T-cell (primary cell): ENCODE results near the gene PDE6A. TPM values are rescaled to one million over a fixed set of nuclear protein-coding genes. Genes with fewer than 3 reads are reported as not detected.

ENCODE experiments used
- ATAC-seq, 4 experiments: fragments of 200-7000 bp in 3 of 4; fragments of 150-1000 bp in 1 of 4; cut with Tn5 transposase; replicated peaks in 1 of 4; 1 replicate in 3 of 4; 2 replicates in 1 of 4; pipeline ENCODE4 v1.10.0; 2021; ENCODE audit warnings: moderate library complexity in 3 of 4, mild to moderate bottlenecking in 2 of 4, moderate number of reproducible peaks in 1 of 4
- CTCF ChIA-PET, 2 donors: fragments of 300-600 bp; sonication (Branson Sonifier 250); formaldehyde crosslinking; loops; one replicate each; lab custom pipeline; 2022; ENCODE audit warnings: antibody characterized with exemption in 2 of 2; lab: Charles Lee
- POLR2A ChIA-PET, 2 donors: fragments of 300-600 bp; sonication (Branson Sonifier 250); formaldehyde crosslinking; loops; one replicate each; lab custom pipeline; 2022; ENCODE audit warnings: antibody characterized with exemption in 2 of 2; lab: Charles Lee
- DNase-seq, 35 experiments: peaks; one replicate each; pipeline versions ENCODE4 v3.0.0 to v3.0.0-alpha.2; 2013 to 2023
- H3K27ac ChIP-seq: one replicate; pipeline ENCODE4 v1.5.1; 2013; ENCODE audit warnings: low read length
- H3K27me3 ChIP-seq, 2 experiments: replicated peaks in 1 of 2; 1 replicate in 1 of 2; 2 replicates in 1 of 2; pipeline versions ENCODE4 v1.6.1 to v1.7.0; 2013; ENCODE audit warnings: low read length in 1 of 2, mixed read lengths in 1 of 2; ENCODE audit not compliant: control insufficient read depth in 2 of 2, insufficient read depth in 2 of 2; ENCODE audit errors: extremely low read depth in 1 of 2
- H3K36me3 ChIP-seq, 2 donors: 1 replicate in 1 of 2; 2 replicates in 1 of 2; pipeline versions ENCODE4 v1.6.1 to v1.7.0; 2013; ENCODE audit warnings: low read length in 1 of 2; ENCODE audit not compliant: control insufficient read depth in 2 of 2, insufficient read depth in 1 of 2; ENCODE audit errors: extremely low read depth in 1 of 2
- H3K4me1 ChIP-seq, 2 experiments: 1 replicate in 1 of 2; 2 replicates in 1 of 2; pipeline versions ENCODE4 v1.6.1 to v1.7.0; 2013; ENCODE audit warnings: low read length in 2 of 2, mixed read lengths in 1 of 2; ENCODE audit not compliant: insufficient read depth in 2 of 2, control insufficient read depth in 1 of 2; ENCODE audit errors: extremely low read depth in 1 of 2
- H3K4me3 ChIP-seq, 2 donors: 1 replicate in 1 of 2; 2 replicates in 1 of 2; pipeline versions ENCODE4 v1.5.1 to v1.7.0; 2013; ENCODE audit warnings: mild to moderate bottlenecking in 2 of 2, low read length in 1 of 2, moderate library complexity in 1 of 2; ENCODE audit not compliant: control insufficient read depth in 1 of 2; ENCODE audit errors: extremely low read depth in 1 of 2
- H3K9me3 ChIP-seq: 2 replicates; pipeline ENCODE4 v1.7.0; 2013
- H3K27ac Mint-ChIP-seq, 2 donors: one replicate each; pipeline ENCODE4 v1.8.0; 2020 to 2021; ENCODE audit warnings: mild to moderate bottlenecking in 2 of 2, mixed read lengths in 2 of 2
- H3K27me3 Mint-ChIP-seq, 2 donors: one replicate each; pipeline ENCODE4 v1.8.0; 2021 to 2022; ENCODE audit warnings: mixed read lengths in 2 of 2
- H3K36me3 Mint-ChIP-seq: one replicate; pipeline ENCODE4 v1.8.0; 2021; ENCODE audit warnings: mixed read lengths
- H3K4me1 Mint-ChIP-seq, 3 donors: one replicate each; pipeline ENCODE4 v1.8.0; 2020 to 2022; ENCODE audit warnings: mixed read lengths in 3 of 3, mild to moderate bottlenecking in 1 of 3
- H3K4me3 Mint-ChIP-seq, 3 donors: one replicate each; pipeline ENCODE4 v1.8.0; 2020 to 2022; ENCODE audit warnings: mild to moderate bottlenecking in 3 of 3, mixed read lengths in 3 of 3, moderate library complexity in 3 of 3
- H3K9me3 Mint-ChIP-seq, 3 donors: one replicate each; pipeline ENCODE4 v1.8.0; 2020 to 2022; ENCODE audit warnings: mixed read lengths in 3 of 3
- WGBS: methylation state at CpG from one replicate; pipeline ENCODE4 v1.1.5; 2013; ENCODE audit warnings: missing lambda C conversion rate; ENCODE audit not compliant: insufficient coverage; 5-methylcytosine and 5-hydroxymethylcytosine counted together
- total RNA-seq, 35 experiments: library from RNA in 6 of 35; stranded (reverse) in 6 of 35; fragments of 120-200 nt in 1 of 35; gene quantifications; one replicate each; pipeline versions ENCODE4 v1.2.1 to v1.2.4 and lab custom pipeline; 2013 to 2026

Gene PDE6A
- total RNA-seq, 5 donors from 2014 or later (not counting 1 experiment from before 2014, with no cell fraction given): not detected

DNA sequence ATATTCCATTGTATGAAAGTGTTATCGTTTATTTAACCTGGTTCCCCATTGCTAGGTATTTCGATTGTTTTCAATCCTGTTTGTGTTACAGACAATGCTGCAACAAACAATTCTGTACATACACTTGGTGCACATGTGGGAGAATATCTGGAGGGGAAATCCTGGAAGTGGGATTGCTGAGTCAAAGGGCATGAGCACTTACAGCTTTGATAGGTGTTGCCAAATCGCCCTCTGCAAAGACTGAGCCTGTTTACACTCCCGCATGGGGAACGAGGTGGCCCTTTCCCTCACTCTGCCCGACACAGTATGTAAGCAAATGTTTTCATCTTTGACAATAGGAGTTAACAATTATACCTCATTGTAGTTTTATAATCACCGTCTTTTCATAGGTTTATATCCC is 66.2 kb downstream of the PDE6A start:
- Histone ChIP-seq H3K4me3 (no peak overlapping the region), H3K9me3 (no peaks in the 10 kb centered on the region), H3K4me1 (no peaks in the 10 kb centered on the region), H3K36me3 (no peaks in the 10 kb centered on the region), H3K27me3 (peaks cover 0 to 13% of the 10 kb centered on the region in 2 experiments), H3K27ac (no peak overlapping the region)
- H3K27me3 Mint-ChIP-seq: peaks cover 6 to 7% of the 10 kb centered on the region in 2 donors
- no peaks in the 10 kb centered on the region for H3K4me1 Mint-ChIP-seq
- ATAC-seq (no peak), DNase-seq (no peak)
- CTCF ChIA-PET: no interaction called here
- H3K4me3 Mint-ChIP-seq: no peak overlapping the region
- H3K9me3 Mint-ChIP-seq: peaks cover 0 to 5% (median 3%) of the 10 kb centered on the region in 3 donors
- no CpG with 5 or more reads among the region's 7 CpGs for WGBS
- POLR2A ChIA-PET: no interaction called here
- H3K27ac Mint-ChIP-seq: no peak overlapping the region
- no peaks in the 10 kb centered on the region for H3K36me3 Mint-ChIP-seq

DNA sequence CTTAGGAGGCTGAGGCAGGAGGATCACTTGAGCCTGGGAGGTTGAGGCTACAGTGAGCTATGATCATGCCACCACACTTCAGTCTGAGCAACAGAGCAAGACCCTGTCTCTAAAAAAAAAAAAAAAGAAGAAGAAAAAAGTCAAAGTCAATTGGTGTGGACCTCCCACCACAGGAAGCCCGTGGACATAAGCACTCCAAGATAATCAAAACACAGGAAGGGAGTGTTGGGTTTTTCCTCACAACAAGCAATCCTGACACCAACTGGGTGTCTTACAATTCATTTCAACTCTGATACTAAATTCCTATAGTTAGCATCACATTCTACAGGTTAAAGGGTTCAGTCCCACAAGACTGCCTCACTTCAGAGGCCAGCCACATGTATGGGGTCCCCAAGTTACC is 70.7 kb downstream of the PDE6A start:
- no peaks in the 10 kb centered on the region for H3K4me1 ChIP-seq
- Mint-ChIP-seq H3K4me1 (no peaks in the 10 kb centered on the region), H3K9me3 (no peaks in the 10 kb centered on the region), H3K4me3 (no peak overlapping the region), H3K36me3 (no peaks in the 10 kb centered on the region), H3K27me3 (no peaks in the 10 kb centered on the region), H3K27ac (no peak overlapping the region)
- DNase-seq: no peak
- no peak for ATAC-seq
- H3K9me3 ChIP-seq: no peaks in the 10 kb centered on the region
- ChIA-PET POLR2A (no interaction called here), CTCF (interaction anchor here in 1 of 2 donors (0.6 to 0.7 kb wide), 3 partner anchors 46 to 451 kb away, joined by 3 to 4 read pairs (median 3); no protein-coding TSS in a partner anchor)
- no CpG with 5 or more reads among the region's 1 CpG for WGBS
- H3K36me3 ChIP-seq: no peaks in the 10 kb centered on the region
- H3K4me3 ChIP-seq: no peak overlapping the region
- H3K27ac ChIP-seq: no peak overlapping the region
- H3K27me3 ChIP-seq: peaks cover 0 to 10% of the 10 kb centered on the region in 2 experiments

DNA sequence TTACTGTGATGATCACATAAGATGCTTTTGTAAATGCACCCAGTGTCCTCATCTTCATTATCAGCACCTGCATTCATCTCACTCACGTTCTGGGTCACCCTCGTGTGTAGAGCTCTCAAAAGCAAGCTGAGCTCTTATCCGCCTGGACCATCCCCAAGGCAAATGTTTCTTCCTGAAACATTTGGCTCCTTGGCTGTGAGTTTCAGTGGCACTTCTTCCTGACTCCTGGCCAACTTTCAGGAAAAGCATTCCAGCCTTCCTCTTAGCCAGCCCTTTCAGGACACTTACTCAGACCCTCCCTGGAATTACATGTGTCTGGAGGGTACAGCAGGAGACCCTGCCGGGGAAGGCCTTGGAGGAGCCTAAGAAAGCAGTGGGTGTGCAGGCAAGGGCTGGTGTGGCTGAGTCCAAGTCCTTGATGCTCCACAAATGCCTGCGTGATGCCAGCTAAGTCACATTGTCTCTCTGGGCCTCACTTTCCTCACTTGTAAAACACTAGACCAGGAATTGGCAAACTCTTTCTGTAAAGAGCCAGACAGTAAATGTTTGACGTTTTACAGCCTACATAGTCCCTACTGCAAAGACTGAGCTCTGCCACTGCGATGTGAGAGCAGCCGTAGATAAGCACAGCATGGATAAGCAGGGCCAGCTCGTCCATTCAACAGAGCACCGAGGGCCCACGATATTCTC is 72.1 kb downstream of the PDE6A start:
- Mint-ChIP-seq H3K4me1 (no peaks in the 10 kb centered on the region), H3K9me3 (no peaks in the 10 kb centered on the region), H3K36me3 (no peaks in the 10 kb centered on the region), H3K4me3 (no peak overlapping the region), H3K27me3 (no peaks in the 10 kb centered on the region), H3K27ac (no peak overlapping the region)
- no peak overlapping the region for H3K4me3 ChIP-seq
- no peak overlapping the region for H3K27ac ChIP-seq
- H3K27me3 ChIP-seq: peaks cover 0 to 10% of the 10 kb centered on the region in 2 experiments
- no peaks in the 10 kb centered on the region for H3K4me1 ChIP-seq
- no peaks in the 10 kb centered on the region for H3K36me3 ChIP-seq
- CTCF ChIA-PET: interaction anchor here in 1 of 2 donors (0.6 to 1.2 kb wide), 2 partner anchors 12 to 62 kb away, joined by 4 read pairs; no protein-coding TSS in a partner anchor
- no peaks in the 10 kb centered on the region for H3K9me3 ChIP-seq
- no peak for ATAC-seq
- DNase-seq: no peak
- 81% methylated on average over 8 of the region's 11 CpGs for WGBS
- POLR2A ChIA-PET: no interaction called here

DNA sequence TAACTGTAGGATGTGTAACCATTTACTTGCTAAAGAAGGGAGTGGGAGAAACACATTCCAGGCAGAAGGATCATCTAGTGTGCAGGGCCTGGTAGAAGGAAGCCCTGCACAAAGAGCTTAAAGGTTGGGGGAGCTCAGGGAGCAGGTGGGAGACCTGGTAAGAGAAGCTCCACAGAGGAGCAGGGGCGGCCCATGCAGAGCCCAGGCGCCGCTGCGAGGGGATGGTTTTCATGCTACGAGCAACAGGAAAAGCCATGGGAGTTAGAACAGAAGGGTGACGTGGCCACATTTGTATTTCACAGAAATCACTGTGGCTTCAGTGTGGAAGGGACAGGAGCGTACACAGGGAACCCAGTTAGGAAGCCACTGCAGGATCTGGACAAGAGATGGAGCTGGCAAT is 73.1 kb downstream of the PDE6A start:
- Histone ChIP-seq H3K9me3 (no peaks in the 10 kb centered on the region), H3K27me3 (peaks cover 0 to 10% of the 10 kb centered on the region in 2 experiments), H3K4me3 (no peak overlapping the region), H3K27ac (no peak overlapping the region), H3K4me1 (no peaks in the 10 kb centered on the region), H3K36me3 (no peaks in the 10 kb centered on the region)
- POLR2A ChIA-PET: no interaction called here
- H3K4me1 Mint-ChIP-seq: no peaks in the 10 kb centered on the region
- CTCF ChIA-PET: interaction anchor here in 1 of 2 donors (1.2 kb wide), 1 partner anchor 11 kb away, joined by 4 read pairs; no protein-coding TSS in a partner anchor
- H3K9me3 Mint-ChIP-seq: no peaks in the 10 kb centered on the region
- no peaks in the 10 kb centered on the region for H3K36me3 Mint-ChIP-seq
- DNase-seq (no peak), ATAC-seq (no peak)
- 85% methylated on average over 7 of the region's 7 CpGs for WGBS
- no peaks in the 10 kb centered on the region for H3K27me3 Mint-ChIP-seq
- no peak overlapping the region for H3K4me3 Mint-ChIP-seq
- H3K27ac Mint-ChIP-seq: no peak overlapping the region

DNA sequence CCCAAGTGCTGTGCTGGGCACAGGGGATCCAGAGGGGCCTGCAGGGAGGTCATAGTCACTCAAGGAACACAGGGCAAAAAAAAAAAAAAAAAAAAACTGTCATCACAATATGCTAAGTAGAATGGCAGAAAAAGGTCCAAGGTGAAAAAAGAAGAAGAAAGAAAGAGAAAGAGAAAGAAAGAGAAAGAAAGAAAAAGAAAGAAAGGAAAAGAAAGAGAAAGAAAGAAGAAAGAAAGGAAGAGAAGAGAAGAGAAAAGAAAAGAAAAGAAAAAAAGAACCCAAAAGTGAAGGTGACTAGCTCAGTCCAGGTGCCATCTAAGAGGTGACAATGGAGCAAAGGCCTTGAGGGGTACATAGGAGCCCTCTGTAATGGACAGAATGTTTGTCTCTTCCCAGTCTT is 73.9 kb downstream of the PDE6A start:
- H3K27ac ChIP-seq: no peak overlapping the region
- ATAC-seq (no peak), DNase-seq (no peak)
- Mint-ChIP-seq H3K27me3 (no peaks in the 10 kb centered on the region), H3K4me3 (no peak overlapping the region), H3K36me3 (no peaks in the 10 kb centered on the region), H3K4me1 (no peaks in the 10 kb centered on the region), H3K9me3 (no peaks in the 10 kb centered on the region), H3K27ac (no peak overlapping the region)
- ChIA-PET POLR2A (no interaction called here), CTCF (no interaction called here)
- no peak overlapping the region for H3K4me3 ChIP-seq
- H3K27me3 ChIP-seq: peaks cover 0 to 7% of the 10 kb centered on the region in 2 experiments
- no peaks in the 10 kb centered on the region for H3K36me3 ChIP-seq
- no peaks in the 10 kb centered on the region for H3K9me3 ChIP-seq
- no peaks in the 10 kb centered on the region for H3K4me1 ChIP-seq

DNA sequence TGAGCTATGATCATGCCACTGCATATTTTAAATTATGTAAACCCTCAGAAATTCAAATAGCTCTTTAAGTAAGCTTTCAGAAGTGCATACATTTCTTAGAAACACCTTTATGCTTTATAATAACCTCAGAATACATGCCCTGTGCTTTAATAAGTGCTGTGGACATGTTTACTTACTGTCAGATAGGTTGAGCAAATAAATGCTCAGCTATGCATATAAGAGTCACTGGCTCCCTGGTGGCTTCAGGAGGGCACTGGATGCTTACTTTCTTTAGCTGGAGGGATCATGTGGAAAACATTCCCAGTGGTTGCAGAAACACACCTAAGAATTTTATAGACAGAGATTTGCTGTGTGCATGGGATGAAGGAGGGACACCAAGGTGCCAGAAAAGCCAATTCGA is 74.4 kb downstream of the PDE6A start:
- Histone ChIP-seq H3K9me3 (no peaks in the 10 kb centered on the region), H3K4me3 (no peak overlapping the region), H3K36me3 (no peaks in the 10 kb centered on the region), H3K4me1 (no peaks in the 10 kb centered on the region), H3K27ac (no peak overlapping the region), H3K27me3 (peaks cover 0 to 7% of the 10 kb centered on the region in 2 experiments)
- H3K4me3 Mint-ChIP-seq: no peak overlapping the region
- DNase-seq (no peak), ATAC-seq (no peak)
- no peaks in the 10 kb centered on the region for H3K9me3 Mint-ChIP-seq
- no peaks in the 10 kb centered on the region for H3K4me1 Mint-ChIP-seq
- no peaks in the 10 kb centered on the region for H3K27me3 Mint-ChIP-seq
- CTCF ChIA-PET: interaction anchor here in 1 of 2 donors (0.7 kb wide), 1 partner anchor 15 kb away, joined by 3 read pairs; no protein-coding TSS in a partner anchor
- H3K27ac Mint-ChIP-seq: no peak overlapping the region
- 20% methylated on average over 1 of the region's 1 CpG for WGBS
- H3K36me3 Mint-ChIP-seq: no peaks in the 10 kb centered on the region
- POLR2A ChIA-PET: no interaction called here
